Measurements from ENCODE around the gene TAF4. TPM values are rescaled to one million over a fixed set of nuclear protein-coding genes. Genes with fewer than 3 reads are reported as not detected.
"Not testable (repeated sequence)": the region's sequence is repeated elsewhere in the genome, so short reads cannot be mapped to it uniquely, and the experiment has no call there.

Gene TAF4
- total RNA-seq, 1 donor from 2014 or later = 3.1 TPM

DNA sequence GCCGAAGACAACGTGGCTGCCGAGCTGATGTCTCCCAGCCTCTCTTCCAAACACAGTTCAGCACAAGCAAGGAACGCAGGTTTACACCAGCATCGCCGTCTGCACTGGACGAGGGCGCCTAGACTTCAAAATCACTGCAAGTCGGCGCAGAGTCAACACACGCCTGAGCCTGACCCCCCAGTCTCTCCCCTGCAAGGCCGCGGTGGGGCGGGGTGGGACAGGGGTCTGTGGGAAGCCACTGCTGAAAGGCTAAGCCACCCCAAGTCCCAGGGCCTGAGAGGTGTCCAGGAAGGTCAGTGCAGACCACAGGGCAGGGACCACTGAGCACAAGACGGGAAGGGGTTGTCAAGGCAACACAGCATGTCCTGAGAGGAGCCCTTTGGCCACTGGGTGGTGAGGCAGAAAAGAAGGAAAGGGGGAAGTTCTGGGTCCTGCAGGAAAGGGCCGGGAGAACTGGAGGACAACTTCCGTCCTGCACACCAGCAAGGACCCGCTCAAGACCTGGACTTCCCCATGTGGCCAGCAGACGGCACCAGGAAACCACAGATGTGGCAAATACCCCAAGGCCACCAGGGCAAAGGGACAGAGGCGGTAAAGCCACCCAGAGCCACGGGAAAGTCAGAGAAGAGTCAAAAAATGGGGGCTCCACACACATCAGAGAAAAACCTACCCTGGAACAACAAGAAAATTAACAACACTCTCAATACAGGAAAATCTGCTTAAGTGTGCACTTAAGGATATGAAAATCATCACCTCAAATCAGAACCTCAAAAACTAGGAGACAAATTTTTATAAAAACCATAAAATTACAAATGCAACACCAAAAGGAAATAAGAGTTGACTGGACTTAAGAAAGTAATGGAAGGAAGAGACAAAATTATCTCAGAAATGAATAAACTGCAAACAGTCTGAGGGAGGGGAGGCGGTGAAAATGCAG lies 84.8 kb downstream of the TAF4 start:
- DNase-seq (ENCODE audit: low read depth, low spot score) = no peak

DNA sequence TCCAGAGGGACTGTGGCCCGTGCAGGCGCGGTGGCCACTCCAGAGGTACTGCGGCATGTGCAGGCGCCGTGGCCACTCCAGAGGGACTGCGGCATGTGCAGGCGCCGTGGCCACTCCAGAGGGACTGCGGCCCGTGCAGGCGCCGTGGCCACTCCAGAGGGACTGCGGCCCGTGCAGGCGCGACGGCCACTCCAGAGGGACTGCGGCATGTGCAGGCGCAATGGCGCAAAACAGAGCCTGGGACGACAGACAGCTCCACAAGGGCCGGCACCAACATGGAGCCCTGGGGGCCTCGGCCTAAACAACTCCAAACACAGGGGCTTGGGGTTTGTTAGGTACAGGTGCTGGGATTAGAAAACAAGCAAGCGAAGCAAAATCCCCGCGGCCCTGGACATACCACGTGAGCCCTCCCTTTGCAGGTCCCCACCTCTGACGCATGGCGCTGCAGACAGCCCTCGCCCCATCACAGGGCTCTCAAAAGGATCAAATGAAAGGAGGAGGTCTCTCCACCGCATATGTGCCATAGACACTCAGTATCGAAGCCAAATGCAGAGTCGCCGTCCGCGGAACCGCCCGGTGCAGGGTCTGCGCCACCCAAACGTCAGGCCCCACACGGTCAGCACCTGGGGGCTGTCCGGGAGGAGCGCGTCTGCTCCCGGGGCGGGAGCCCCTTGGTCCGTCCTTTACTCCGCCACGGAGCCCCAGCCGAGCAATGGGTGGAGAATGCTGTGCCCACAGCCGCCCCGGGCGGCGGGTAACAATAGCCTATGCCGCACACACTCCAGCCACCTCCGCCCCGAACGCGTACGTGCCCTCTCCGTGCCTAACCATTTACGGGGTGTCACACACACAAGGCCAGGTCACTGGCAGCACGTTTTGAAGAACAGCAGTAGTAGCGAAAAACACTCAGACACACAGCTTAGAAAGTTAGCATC lies 85.7 kb downstream of the TAF4 start:
- no peak for DNase-seq (ENCODE audit: low read depth, low spot score)

DNA sequence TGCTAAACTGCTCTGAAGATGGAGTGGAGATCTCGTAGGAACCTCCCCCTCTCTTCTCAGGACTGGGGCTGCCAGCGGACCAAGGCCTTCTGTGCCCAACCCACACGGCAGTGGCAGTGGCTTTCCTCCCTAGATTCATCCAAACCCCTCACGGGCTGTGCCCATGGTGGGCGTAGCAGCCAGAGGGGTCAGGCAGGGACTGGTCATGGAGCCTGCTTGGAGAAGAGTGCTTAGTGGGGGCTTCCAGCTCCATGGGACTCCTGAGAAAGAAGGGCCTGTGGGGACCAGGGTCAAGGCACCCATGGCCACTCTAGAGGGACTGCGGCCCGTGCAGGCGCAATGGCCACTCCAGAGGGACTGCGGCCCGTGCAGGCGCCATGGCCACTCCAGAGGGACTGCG lies 86.6 kb downstream of the TAF4 start:
- no peak for DNase-seq (ENCODE audit: low read depth, low spot score)

DNA sequence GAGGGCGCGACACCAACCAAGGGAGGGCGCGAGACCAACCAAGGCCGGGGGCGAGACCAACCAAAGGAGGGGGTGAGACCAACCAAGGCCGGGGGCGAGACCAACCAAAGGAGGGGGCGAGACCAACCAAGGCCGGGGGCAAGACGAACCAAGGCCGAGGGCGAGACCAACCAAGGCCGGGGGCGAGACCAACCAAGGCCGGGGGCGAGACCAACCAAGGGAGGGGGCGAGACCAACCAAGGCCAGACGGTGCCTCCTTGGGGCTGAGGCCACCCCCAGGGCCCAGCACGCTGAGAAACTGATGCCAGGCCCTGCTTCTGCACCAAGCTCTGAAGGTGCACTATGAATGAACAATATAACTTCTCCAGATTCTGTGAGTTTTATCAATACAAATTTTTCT lies 87.2 kb downstream of the TAF4 start:
- no peak for DNase-seq (ENCODE audit: low read depth, low spot score)

DNA sequence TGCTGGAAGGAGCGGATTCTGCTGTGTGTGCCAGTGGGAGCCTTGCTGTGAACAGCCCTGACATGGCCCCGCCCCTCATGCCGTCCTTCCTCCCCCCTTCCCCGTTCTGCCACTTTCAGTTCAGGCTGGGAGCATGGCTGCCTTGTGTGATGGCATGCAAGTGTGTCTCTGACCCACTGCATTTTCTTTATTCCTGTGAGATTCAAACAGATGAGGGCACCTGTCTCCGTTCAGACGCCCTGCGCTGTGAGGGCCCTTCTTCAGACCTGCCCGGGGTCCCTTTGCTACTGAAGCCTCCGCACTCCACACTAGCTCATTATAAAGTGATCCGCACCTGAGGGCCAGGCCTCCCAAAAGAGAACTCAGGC lies 88.3 kb downstream of the TAF4 start:
- DNase-seq (ENCODE audit: low read depth, low spot score) = no peak

DNA sequence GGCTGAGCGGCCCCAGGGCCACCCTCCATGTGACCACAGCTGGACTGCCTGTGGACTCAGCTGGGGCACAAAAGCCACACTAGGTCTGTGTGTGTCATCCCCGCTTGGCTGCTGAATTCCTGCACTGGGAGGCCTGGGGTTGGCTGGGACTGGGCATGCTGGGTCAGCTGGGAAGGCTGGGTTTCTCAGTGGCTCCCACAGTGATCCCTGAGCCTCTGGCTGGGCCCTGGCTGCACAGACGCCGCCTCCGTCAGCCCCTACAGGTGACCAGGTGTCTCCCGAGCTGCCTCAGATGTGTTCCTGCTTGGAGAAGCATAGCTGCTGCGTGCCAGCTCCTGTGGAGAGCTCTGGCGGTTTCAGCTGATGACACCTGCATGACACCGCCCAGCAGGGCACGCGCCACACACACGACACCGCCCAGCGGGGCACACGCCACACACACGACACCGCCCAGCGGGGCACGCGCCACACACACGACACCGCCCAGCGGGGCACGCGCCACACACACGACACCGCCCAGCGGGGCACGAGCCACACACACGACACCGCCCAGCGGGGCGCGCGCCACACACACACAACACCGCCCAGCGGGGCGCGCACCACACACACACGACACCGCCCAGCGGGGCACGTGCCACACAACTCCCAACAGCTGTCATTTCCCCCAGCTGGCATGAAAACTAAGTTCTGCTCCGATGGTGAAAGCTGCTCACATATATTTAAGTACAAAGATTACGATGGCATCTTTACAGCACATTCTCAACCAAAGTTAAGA lies 88.8 kb downstream of the TAF4 start:
- no peak for DNase-seq (ENCODE audit: low read depth, low spot score)

DNA sequence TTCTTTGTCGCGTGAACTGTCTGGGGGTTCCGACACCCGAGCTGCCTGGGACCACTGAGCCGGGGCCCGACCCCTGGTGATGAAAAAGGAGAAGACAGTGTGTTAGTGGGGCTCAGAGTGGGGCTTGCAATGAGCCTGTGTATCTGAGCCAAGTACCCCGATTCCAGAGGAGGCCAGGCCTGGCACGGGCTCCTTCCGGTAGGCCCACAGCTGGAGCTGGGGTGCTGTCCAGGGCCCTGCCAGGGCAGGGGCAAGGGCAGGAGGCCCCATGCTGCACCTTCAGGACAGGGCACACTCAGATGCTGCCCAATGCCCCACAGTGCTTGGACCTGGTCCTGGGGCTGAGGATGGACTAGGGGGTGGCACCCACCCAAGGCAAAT lies 89.4 kb downstream of the TAF4 start:
- DNase-seq (ENCODE audit: low read depth, low spot score) = no peak

DNA sequence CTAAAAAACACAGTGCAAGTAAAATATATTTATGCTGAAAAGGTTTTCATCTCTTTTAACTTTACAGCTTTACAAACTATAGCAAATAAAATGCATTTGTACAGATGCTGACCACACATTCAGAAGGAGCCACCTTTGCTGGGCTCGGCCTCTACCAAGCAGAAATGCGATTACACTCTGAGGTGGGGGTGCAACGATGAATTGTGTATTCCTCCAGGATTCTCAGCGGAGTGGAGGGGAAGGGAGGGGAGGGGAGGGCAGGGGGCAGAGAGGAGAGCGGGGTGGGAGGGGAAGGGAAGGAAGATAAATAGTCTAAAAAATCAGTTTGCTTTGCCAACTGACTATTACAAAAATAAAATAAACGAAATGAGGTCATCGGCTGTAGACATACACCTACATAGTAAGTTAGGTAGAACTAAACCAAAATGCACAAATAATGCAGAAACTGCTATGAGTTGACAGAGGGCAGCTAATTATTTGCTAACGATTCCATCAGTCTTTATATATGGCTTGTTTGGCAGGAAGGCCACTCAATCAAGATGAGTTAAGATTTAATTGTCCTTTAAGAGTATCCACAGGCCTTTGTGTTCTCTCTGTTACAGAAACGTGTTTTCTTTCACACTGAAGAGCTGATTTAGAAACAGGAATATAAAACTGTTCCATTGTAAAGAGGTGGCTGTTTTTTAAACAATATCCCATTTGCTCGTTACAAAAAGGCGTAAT lies 90.1 kb downstream of the TAF4 start:
- DNase-seq (ENCODE audit: low read depth, low spot score) = no peak

DNA sequence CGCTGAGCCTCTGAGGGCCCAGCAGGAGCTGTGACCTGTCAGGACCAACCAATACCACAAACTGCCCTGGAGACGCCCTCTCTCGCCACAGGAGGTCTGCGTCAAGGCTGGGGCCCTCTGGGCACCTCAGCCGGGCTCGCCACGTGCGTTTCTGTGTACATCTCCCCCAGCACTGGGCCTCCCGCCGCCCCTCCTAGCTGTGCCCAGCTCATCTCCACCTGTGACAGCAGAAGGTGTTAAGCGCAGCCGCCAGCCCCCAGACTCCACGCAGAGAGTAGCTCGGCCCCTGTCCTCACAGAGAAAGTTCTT lies 91.4 kb downstream of the TAF4 start:
- DNase-seq (ENCODE audit: low read depth, low spot score) = no peak

DNA sequence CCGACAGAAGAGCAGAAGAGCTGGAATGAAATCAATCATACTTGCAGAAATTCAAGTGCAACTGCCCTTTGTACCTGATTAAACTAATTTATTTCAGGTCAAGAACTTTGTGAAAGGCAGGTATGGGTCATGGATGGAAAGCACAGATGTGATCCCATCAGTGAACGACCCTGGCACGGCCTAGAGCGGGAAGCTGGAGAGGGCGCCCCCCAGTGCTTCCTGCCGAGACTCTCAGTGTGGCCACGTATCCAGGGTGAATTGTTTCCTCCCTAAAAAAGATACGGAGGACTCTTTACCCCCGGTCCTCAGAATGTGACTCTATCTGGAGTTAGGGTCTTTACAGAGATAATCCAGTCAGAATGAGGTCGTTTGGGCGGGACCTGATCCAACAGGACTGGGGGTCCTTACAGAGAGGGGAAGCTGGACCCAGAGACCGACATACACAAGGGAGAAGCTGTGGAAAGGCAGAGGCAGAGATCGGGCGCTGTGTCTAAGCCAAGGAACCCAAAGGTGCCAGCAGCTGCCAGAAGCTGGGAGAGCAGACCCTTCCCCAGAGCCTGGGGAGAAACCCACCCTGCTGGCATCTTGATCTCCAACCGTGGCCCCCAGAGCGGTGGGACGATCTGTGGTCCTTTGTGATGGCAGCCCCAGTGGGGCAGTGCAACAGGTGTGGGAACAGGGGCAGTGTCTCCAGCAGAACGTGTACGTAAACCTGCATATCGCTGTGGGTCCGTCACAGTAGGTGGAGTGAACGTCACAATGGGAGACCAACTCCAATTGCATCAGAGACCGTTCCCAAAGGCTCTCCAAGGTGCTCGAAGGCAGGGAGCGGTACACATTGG lies 91.9 kb downstream of the TAF4 start:
- no peak for DNase-seq (ENCODE audit: low read depth, low spot score)

DNA sequence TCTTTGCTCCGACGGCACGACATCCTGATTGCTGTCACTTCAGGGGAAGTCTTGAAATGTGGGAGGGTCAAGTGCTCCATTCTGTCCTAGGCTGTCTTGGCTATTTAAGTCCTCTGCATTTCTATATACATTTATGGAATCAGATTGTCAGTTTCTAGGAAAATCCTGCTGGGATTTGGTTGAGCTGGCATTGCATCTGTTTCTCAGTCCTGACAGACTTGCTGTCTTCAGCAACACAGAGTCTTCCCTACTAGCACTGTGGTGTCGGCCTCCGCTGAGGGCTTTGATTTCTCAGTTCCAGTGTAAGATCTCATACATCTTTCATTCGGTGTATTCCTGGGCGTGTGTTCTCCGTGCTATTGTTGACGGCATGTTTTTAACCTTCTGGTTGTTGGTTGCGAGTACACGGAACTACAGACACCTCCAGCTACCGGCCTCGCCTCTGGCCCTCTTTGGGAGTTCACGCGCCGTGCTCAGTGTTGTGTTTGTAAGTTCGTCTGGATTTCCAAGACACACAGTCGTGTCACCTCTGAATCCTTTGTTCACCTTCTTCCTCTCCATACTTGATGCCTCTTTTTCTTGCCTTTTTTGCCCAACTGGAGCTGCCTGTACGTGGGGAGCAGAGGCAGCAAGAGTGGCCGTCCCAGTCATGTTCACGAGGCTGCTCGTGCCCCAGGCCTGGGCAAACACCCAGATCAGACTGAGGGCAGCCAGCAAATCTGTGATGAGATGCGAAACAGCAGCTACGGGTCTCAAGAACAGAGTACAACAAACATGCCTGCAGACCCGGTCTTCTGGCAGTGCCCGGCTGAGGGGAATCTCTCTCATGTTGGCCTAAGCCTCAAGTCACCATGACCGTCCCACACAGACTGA lies 92.8 kb downstream of the TAF4 start:
- no peak for DNase-seq (ENCODE audit: low read depth, low spot score)

DNA sequence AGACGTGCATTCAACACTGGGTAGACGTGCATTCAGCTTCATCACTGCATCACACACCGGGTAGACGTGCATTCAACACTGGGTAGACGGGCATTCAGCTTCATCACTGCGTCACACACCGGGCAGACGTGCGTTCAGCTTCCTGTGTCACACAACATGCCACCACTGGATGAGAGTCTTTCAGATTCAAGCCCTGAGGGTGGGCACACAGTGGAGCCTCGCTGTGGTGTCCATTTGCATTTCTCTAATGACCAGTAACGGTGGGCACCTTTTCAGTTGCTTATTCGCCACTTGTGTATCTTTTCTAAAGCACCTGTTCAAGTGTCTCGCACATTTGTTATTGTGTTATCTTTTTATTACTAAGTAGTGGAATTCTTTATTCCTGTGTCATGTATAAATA lies 94.1 kb downstream of the TAF4 start:
- not testable (repeated sequence) for DNase-seq (ENCODE audit: low read depth, low spot score)

DNA sequence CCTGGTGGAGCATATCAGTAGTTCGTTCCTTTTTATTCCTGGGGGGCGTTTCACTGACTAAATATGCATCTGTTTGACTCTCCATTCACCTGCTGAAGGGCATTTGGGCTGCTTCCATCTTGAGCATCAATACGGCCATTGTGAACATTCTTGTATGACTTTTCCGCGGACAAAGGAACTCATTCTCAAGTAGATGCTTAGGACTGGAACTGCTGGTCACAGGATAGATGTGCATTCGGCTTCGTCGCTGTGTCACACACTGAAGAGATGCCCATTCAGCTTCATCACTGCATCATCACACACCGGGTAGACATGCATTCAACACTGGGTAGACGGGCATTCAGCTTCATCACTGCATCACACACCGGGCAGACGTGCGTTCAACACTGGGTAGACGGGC lies 95.3 kb downstream of the TAF4 start:
- DNase-seq (ENCODE audit: low read depth, low spot score) = no peak

DNA sequence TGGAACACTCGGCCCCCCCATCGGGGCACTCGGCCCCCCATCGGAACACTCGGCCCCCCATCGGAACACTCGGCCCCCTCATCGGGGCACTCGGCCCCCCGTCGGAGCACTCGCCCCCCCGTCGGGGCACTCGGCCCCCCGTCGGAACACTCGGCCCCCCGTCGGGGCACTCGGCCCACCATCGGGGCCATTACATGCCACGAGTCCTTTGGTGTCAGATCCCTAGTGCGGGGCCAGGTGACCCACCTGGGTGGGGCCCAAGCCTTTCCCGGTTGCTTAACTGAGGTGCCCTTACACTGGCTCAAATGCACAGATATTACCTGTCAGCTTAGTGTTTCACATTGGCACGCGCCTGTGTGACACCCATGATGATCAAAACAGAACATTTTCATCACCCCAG lies 95.9 kb downstream of the TAF4 start:
- no peak for DNase-seq (ENCODE audit: low read depth, low spot score)

DNA sequence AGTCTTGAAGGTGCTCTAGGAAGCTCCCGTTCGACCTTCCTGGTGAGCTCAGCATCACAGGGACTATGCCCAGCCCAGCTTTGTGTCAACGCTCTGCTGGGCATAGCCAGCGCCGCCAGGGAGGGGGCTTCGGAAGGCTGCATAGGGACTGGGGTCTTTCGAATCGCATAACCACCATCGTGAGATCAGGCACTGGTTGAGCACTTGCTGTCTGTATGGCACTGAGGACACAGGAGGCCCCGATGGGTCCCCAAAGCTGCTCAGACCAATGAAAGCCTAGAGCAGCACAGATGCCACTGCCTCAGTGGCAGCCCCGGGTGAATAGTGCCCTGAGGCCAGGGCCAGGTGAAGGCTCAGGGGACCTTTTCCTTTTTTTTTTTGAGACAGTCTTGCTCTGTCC lies 96.7 kb downstream of the TAF4 start:
- DNase-seq (ENCODE audit: low read depth, low spot score) = no peak

DNA sequence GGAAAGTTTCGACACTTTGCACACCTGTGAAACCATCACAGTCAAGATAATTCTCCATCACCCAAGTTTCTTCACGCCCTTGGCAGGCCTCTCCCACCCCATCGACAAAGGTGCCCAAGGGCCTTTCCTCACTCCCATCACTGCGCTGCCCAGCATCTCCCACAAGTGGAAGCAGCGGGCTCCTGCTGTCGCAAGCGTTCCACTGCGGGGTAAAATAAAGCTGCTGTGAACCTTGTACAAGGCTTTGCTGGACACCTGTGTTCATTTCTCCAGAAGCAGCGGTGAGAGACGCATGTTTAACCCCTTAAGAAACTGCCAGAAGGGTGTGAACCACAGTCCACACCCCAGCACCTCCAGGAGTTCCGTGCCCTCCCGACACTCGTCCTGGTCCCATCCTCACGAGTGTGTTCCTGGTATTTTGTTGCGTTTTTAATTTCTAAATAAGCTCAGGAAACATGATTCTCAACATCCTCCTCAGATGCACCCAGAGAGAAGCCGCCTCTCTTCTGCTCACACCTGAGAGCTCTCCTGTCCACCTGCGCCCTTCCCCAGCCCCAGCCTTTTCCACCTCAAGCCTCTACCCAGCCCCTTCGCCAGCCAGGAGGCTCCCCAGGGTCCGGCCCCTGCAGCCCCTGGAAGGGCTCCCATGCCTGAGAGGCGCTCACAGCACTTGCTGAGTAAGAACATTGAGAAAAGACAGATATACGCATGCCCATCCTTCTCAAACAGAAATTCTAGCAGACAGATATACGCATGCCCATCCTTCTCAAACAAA lies 97.5 kb downstream of the TAF4 start:
- no peak for DNase-seq (ENCODE audit: low read depth, low spot score)

DNA sequence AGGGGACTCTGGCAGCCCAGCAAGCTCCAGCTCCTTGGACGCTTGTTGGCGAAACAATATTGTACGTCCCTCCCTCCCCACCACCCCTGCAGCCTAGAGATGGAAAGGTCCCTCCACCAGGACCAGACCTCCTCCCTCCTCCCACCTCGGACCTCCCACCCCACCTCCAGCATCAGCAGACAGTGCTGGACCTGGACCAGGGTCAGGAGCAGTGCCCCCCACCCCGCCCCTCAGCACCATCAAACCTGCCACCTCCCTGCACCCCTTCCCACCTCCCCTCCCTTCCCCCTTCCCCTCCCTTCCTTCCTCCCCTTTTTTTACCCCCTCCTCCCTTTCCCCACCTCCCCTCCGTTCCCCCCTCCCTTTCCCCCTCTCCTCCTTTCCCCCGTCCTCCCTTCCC lies 98.4 kb downstream of the TAF4 start:
- DNase-seq (ENCODE audit: low read depth, low spot score) = no peak

DNA sequence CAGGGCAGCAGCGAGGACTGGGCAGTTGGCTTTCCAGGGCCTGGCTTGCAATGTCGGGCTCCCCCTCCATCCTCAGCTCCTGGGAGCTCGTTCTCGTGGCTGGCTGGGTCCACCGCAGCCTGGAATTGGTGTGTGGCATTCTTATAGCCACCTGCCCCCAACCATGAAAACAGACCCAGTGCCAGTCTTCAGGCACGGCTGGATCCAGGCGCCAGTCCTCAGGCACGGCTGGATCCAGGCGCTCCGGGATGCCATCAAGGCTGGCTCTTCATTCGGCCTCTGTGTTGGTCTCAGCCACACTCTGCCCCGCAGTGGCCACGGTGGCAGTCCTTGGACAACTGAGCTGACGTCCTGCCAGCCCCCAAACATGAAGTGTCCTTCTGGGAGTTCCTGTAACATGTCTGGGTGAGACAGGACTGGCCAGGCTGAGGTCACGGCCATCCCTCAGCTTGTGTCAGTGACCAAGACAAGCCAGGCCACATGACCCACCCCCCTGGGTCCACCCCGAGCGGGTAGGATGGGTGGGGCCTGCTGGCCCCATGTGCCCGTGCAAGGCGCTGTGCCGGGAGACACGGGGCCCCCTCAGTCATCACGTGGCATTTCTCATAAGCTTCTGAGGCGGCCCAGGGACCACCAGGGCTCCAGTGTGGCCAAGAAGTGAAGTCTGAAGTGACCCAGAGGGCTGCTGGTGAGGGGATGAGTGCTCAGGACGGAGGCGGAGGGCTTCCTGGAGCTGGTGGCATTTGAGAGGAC lies 99.0 kb downstream of the TAF4 start:
- DNase-seq (ENCODE audit: low read depth, low spot score) = no peak
